ENCODE results near the gene PYROXD2. TPM values are rescaled to one million over a fixed set of nuclear protein-coding genes. Genes with fewer than 3 reads are reported as not detected.

PYROXD2 gene
- polyA plus RNA-seq, 1 of the 3 experiments (the other 2 are of a cell fraction) = 26.7 TPM

- no peaks in the 10 kb centered on the region for H4K20me1 ChIP-seq (ENCODE audit: insufficient read depth)
- H3K9me2 ChIP-seq = no peaks in the 10 kb centered on the region; the same call in 1 of the 2 replicates
- peaks cover 0 to 11% of the 10 kb centered on the region in 2 experiments; a peak in 1 of 4 replicates for H3K4me1 ChIP-seq (ENCODE audit: control insufficient read depth in 1 of 2, insufficient read depth in 2 of 2, low read depth in 1 of 2, low read length in 1 of 2)
- peaks cover 4% of the 10 kb centered on the region; the same call in 1 of the 2 replicates for H3K9me3 ChIP-seq
- 0% methylated on average over 4 of the region's 47 CpGs for WGBS (ENCODE audit: low lambda C conversion rate)
- peak within 1 kb of the TSS; percentile 75 to 77 for H3K4me3 ChIP-seq (ENCODE audit: low read depth in 2 of 2, low read length in 1 of 2)
- DNase-seq = peak; percentile 95
- peak within 1 kb of the TSS; percentile 82 for H3K9ac ChIP-seq
- peak within 1 kb of the TSS; percentile 100 for H2AFZ ChIP-seq (ENCODE audit: low read depth)
- H3F3A ChIP-seq (replicated peaks; ENCODE audit: insufficient read depth) = peaks cover 5% of the 10 kb centered on the region
- peak within 1 kb of the TSS; percentile 89 for H3K4me2 ChIP-seq
- H3K79me2 ChIP-seq (ENCODE audit: insufficient read depth) = peaks cover 5% of the 10 kb centered on the region; the same call in 1 of the 2 replicates
- peak within 1 kb of the TSS; percentile 34 to 58; a peak in 3 of 4 replicates for H3K27ac ChIP-seq (ENCODE audit: low read depth in 2 of 2, low read length in 1 of 2)
- no peaks in the 10 kb centered on the region; the same call in 1 of the 2 replicates for H3K27me3 ChIP-seq (ENCODE audit: insufficient read depth)
- H3K36me3 ChIP-seq (replicated peaks in 1 of 2; ENCODE audit: control insufficient read depth in 1 of 2, insufficient read depth in 2 of 2, low read length in 1 of 2) = peaks cover 5 to 21% of the 10 kb centered on the region in 2 experiments
- POLR2A ChIA-PET = interaction anchor here (0.6 kb wide), 1 partner anchor 63 kb away, joined by 3 read pairs; no protein-coding TSS in a partner anchor
- CTCF ChIA-PET = interaction anchor here (1.2 to 2.5 kb wide), 2 partner anchors 21 to 137 kb away, joined by 3 to 15 read pairs; no protein-coding TSS in a partner anchor
- no peak for TF ChIP-seq NFIC (IDR thresholded peaks at IDR 0.05; ENCODE audit: borderline replicate concordance)
- TF ChIP-seq POLR2AphosphoS5 (IDR thresholded peaks at IDR 0.05; ENCODE audit: low read depth, low read length) = peak; percentile 80
- TF ChIP-seq ELF1 (IDR thresholded peaks at IDR 0.05) = peak; percentile 96
- TF ChIP-seq RAD21 (IDR thresholded peaks at IDR 0.05; ENCODE audit: low read length) = no peak
- TF ChIP-seq JUND (IDR thresholded peaks at IDR 0.05) = no peak
- TF ChIP-seq FOSL2 (IDR thresholded peaks at IDR 0.05; ENCODE audit: borderline replicate concordance, low read depth) = no peak
- 0 out of 2 replicates have a peak, but pooled peaks have one; percentile 51 for TF ChIP-seq SIN3A (IDR thresholded peaks at IDR 0.05; ENCODE audit: borderline replicate concordance, low read depth, low read length)
- TF ChIP-seq GABPA (IDR thresholded peaks at IDR 0.05; ENCODE audit: low read depth) = peak; percentile 38; the same call in 1 of the 2 replicates
- TF ChIP-seq FOXM1 (IDR thresholded peaks at IDR 0.05; ENCODE audit: low read depth) = no peak
- TF ChIP-seq MAX (IDR thresholded peaks at IDR 0.05; ENCODE audit: low read depth) = peak; percentile 82; the same call in 1 of the 2 replicates
- TF ChIP-seq MXI1 (IDR thresholded peaks at IDR 0.05; ENCODE audit: low read depth, low read length) = peak; percentile 56
- TF ChIP-seq FOXJ3 (CRISPR knock-in tag; IDR thresholded peaks at IDR 0.05) = no peak
- TF ChIP-seq RFX5 (IDR thresholded peaks at IDR 0.05; ENCODE audit: low read length) = no peak
- TF ChIP-seq, protein P1, sequence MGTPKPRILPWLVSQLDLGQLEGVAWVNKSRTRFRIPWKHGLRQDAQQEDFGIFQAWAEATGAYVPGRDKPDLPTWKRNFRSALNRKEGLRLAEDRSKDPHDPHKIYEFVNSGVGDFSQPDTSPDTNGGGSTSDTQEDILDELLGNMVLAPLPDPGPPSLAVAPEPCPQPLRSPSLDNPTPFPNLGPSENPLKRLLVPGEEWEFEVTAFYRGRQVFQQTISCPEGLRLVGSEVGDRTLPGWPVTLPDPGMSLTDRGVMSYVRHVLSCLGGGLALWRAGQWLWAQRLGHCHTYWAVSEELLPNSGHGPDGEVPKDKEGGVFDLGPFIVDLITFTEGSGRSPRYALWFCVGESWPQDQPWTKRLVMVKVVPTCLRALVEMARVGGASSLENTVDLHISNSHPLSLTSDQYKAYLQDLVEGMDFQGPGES (IDR thresholded peaks at IDR 0.05; ENCODE audit: low read depth, low read length) = no peak
- TF ChIP-seq RXRA (IDR thresholded peaks at IDR 0.05; ENCODE audit: borderline replicate concordance, low read depth) = no peak
- TF ChIP-seq NRF1 (IDR thresholded peaks at IDR 0.05; ENCODE audit: low read depth, low read length) = no peak
- no peak for TF ChIP-seq TAF1 (IDR thresholded peaks at IDR 0.05; ENCODE audit: borderline replicate concordance, low read depth, low read length)
- peak; percentile 14 for TF ChIP-seq CHD2 (IDR thresholded peaks at IDR 0.05; ENCODE audit: low read length, partially characterized antibody)
- TF ChIP-seq PBX3 (IDR thresholded peaks at IDR 0.05) = peak; percentile 8; the same call in 1 of the 2 replicates
- TF ChIP-seq TCF12 (IDR thresholded peaks at IDR 0.05) = peak; percentile 18; the same call in 1 of the 2 replicates
- TF ChIP-seq EZH2phosphoT487 (IDR thresholded peaks at IDR 0.05; ENCODE audit: borderline replicate concordance, low read depth) = no peak
- TF ChIP-seq, protein P2, sequence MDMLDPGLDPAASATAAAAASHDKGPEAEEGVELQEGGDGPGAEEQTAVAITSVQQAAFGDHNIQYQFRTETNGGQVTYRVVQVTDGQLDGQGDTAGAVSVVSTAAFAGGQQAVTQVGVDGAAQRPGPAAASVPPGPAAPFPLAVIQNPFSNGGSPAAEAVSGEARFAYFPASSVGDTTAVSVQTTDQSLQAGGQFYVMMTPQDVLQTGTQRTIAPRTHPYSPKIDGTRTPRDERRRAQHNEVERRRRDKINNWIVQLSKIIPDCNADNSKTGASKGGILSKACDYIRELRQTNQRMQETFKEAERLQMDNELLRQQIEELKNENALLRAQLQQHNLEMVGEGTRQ (IDR thresholded peaks at IDR 0.05; ENCODE audit: borderline replicate concordance, low read depth, low read length) = peak; percentile 94
- TF ChIP-seq, protein P3, sequence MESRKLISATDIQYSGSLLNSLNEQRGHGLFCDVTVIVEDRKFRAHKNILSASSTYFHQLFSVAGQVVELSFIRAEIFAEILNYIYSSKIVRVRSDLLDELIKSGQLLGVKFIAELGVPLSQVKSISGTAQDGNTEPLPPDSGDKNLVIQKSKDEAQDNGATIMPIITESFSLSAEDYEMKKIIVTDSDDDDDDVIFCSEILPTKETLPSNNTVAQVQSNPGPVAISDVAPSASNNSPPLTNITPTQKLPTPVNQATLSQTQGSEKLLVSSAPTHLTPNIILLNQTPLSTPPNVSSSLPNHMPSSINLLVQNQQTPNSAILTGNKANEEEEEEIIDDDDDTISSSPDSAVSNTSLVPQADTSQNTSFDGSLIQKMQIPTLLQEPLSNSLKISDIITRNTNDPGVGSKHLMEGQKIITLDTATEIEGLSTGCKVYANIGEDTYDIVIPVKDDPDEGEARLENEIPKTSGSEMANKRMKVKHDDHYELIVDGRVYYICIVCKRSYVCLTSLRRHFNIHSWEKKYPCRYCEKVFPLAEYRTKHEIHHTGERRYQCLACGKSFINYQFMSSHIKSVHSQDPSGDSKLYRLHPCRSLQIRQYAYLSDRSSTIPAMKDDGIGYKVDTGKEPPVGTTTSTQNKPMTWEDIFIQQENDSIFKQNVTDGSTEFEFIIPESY (IDR thresholded peaks at IDR 0.05; ENCODE audit: borderline replicate concordance, low read depth) = no peak
- 0 out of 2 replicates have a peak, but pooled peaks have one; percentile 7 for TF ChIP-seq TEAD4 (IDR thresholded peaks at IDR 0.05; ENCODE audit: borderline replicate concordance, insufficient read depth)
- no peak for TF ChIP-seq EP300 (IDR thresholded peaks at IDR 0.05; ENCODE audit: borderline replicate concordance in 1 of 2, low read depth in 1 of 2, low read length in 1 of 2)
- no peak for TF ChIP-seq CTCF (IDR thresholded peaks at IDR 0.05)
Observed at GRCh38 chr10:98446661-98447221, 31.8 kb upstream of the PYROXD2 start, which contains the start of gene HPS1. TSS of gene HPS1 (minus strand) at chr10:98446935. CDS start at chr10:98443240, 3,695 bp downstream.
